GM18517 (cell line): Measurements from ENCODE around the gene KCNF1.

Experiments used
- ATAC-seq: cut with Tn5 transposase; IDR thresholded peaks from one replicate; pipeline ENCODE4 v1.9.1; 2021; ENCODE audit warnings: mild to moderate bottlenecking, moderate library complexity; ENCODE audit not compliant: unreplicated experiment

The KCNF1 gene

DNA sequence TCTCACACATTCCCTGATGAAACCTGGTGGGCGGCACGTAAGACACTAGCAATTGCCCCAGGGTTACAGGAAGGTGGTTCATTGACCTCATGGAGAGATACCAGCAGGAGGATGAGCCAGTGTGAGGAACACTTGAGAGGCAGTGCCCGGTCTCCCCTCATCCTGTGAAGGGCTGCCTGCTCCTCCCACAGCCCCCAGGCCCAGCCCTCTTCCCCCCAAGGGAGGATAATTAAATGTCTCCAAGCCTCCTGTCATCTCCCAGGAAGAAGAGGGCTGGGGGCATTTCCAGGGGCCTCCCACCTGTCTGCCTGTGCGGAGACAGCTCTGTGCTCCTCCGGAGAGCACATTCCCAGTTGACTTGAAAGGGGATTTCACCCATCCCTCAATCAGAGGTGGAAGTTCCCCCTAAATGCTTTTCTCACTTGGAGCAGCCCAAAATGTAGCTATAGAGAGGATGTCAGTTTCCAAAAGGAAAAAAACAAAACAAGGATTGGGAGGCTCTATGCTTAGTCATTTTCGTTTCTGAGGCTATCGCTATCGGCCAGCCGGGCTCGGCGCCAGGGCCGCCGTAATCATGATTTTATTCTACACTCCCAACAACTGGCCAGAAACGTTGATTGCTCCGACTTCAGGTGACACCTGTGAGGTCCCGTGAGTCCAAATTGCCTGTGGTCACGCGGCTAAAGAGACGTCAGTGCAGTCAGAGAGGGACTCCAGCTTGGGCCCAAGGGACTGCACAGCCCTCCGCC is 7.1 kb downstream of the KCNF1 start:
- ATAC-seq = no peak

DNA sequence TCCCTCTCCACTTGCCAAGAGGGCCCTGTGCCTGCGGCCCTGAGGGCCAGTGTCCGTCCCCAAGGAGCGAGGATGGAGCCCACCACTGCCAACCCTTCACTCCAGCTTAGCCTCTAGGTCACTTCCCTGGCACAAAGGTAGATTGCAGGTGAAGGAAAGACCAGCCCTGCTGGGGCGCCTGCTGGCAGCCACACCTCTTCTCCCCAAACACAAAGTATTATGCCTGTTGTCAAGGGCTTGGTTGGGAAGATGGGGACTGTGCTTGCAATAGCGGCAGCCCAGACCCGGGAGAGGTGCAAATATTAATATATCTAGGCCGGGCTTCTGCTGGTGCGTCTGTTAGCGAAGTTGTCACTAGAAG is 7.7 kb downstream of the KCNF1 start:
- ATAC-seq = no peak

DNA sequence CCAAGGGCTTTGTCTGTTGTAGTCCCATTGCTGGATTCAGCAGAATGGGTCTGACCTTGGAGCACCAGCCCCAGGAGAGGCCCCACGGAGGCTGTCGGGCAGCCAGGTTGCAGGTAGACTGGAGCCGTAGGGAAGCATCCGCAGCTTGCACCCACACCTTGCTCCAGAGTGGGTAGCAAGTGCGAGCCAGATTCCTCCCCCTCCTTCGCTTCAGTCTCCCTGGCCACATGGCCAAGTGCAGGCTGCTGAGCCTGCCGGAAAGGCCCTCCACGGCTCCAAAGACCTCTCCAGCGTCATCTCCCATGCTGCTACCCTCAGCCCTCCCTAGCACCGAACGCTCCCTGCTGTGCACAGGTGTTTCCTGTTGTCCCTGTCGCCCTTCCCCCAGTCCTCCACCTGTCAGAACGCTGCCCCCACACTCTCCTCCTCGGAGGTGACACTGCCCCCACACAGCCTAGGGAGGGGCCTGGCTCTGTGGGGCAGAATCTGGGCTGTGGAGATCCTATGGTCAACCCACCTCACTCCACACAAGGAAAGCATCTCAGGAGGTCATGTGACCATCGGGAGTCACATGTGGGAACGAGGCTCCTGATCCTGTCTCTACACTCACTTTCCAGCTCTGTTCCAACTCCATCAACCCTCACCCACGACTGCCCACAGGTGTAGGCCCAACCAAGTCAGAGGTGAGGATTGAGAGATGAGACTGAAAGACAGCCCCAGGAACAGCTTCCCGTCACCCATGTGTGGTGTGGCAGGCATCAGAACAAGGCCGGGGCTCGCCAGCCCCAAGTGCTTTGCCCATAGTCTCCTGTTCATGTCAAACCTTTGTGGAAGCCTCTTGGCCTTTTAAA is 8.3 kb downstream of the KCNF1 start:
- ATAC-seq = no peak

DNA sequence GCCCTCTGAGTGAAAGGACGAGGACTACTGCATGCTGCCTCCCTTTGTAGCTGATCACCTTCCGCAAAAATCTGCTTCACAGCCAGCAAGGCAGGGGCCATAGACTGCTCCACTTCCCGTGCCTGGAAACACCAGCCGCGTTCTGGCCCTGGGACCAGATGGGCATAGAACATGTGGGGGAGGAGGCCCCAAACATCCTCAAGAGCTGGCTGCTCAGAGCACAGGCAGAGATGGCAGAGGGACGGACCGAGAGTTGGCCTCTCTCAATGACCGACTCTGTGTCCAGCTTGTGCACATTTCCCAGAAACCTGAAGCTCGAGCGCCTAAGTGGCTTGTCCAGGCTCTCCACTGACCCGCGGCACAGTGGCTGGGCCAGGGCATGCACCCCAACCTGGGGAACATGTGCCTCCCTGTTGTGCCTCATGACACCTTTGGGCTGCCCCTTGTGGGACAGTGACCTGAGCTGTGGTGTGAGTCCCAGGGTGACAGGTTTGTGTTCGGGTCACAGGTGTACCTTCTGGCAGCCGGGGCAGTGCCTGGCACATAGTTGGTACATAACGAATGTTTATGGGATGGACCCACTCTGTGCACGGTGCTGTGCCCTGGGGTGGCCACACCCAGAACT is 9.1 kb downstream of the KCNF1 start:
- ATAC-seq = no peak

DNA sequence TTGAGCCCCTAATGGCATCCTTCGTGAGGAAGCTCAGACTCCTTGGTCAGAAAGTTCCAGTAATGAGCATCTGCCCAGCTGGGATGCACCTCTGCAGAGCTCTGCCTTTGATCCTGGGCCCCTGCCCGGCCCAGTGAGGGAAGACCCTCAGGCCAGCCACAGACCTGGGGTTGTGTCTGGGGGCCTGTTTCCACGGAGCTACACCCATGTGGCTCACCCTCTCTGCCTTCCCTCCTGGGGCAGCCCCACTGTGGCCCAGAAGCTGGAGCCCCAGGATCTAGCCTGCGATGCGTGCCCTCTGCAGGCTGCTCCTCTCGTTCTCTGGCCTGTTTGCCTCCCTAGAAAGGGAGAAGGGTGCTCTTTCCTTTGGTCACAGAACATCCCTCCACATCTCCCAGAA is 9.8 kb downstream of the KCNF1 start:
- no peak for ATAC-seq

DNA sequence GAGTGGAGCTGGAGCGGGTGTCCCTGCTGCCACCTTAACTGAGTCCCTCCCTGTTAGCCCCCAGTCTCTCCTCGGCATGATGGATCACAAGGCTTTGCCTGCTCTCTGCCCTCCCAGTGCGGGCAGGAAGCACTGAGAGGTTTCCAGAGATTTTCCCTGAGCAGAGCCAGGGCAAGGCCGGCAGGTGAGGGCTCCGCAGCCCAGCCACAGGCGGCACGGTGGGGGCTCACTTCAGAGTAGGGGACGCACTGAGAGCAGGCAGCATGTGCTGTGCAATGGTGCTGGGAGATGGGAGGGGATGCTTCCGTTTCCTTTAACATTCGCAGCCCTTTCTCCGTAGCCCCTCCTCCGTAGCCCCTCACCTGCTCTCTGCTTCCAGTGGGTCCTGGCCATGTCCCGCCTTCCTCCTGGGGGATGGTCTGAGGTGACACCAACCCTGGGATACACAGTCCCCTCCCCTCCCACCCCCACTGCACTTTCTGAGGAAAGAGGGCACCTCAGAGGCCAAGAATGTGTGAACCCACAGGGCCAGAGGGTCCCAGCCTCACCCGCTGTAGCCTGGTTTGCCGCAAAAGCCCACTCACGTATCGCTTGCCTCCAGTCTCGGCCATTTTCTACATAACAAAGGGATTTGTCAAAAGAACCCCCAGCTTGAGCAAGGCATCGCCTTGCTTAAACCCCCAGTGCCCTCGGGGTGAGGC is 10.7 kb downstream of the KCNF1 start:
- no peak for ATAC-seq

DNA sequence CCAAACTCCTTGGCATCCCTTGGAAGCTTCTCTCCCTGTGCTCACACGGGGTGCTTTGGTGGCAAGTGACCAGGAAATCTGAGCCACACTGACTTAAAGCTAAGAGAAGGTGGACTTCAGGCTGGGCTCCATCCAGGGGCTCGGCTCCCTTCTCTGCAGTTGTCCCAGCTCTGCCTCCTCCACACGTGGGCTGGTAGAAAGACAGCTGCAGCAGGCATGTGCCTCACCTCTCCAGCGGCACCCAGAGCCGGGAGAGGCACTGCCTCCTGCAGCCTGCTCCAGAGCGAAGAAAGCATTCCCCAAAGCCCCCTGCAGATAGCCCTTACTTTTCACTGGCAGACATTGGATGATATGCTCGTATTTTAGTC is 11.3 kb downstream of the KCNF1 start:
- ATAC-seq = no peak

DNA sequence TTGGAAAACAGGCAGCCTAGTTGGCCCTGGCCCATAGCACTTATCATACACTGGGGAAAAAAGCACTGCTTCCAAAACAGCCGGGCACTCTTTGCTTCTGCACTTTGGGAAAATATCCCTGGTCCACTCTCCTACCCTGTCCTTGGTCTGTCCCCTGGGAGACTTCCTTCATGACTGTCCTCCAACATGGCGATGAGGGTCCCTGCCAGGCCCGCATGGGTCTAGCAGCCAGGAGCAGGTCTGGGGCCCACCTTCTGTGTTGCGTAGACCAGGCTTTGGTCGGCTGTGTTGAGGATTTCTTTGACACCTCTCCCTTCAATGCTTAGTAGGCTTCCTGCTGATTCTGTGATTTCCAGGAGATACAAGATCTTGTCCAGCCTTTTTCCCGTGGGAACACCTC is 12.2 kb downstream of the KCNF1 start:
- no peak for ATAC-seq

DNA sequence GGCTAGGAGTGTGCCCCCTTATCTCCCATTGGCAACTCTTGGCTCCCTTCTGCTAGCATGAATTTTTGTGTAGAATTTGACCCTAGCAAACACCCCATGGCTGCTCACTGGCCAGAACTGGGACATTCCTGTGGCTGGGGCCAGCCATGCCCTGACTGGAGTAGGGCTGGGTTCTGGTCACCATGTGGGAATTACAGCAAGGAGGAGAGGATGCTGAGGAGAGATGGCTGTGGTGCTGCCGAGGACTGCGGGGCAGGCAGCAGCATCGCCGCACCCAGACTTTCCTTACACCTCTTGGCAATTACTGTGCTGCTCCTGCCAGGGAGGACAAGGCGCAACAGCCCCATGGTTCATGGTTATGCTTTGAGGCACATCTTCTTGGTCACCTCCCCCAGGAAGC is 12.7 kb downstream of the KCNF1 start:
- ATAC-seq = no peak

DNA sequence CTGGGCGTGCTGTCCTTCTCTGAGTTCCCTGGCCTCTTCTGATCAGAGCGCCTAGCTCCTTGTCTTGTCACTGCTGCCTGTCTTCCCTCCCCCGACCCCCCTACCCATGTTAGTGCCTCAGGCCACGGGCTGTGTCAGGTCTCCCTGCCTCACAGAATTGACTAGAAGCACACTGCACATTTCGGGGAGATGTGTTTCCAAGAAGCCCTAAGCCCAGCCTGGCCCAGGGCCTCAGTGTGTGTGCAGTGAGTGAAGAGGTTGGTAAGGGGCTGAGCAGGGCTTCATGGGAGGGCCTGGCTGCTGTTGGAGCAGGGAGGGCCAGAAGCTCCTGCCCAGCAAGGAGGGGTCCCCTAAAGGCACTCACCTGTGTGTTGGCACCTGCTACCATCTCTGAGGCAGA is 13.1 kb downstream of the KCNF1 start:
- no peak for ATAC-seq

DNA sequence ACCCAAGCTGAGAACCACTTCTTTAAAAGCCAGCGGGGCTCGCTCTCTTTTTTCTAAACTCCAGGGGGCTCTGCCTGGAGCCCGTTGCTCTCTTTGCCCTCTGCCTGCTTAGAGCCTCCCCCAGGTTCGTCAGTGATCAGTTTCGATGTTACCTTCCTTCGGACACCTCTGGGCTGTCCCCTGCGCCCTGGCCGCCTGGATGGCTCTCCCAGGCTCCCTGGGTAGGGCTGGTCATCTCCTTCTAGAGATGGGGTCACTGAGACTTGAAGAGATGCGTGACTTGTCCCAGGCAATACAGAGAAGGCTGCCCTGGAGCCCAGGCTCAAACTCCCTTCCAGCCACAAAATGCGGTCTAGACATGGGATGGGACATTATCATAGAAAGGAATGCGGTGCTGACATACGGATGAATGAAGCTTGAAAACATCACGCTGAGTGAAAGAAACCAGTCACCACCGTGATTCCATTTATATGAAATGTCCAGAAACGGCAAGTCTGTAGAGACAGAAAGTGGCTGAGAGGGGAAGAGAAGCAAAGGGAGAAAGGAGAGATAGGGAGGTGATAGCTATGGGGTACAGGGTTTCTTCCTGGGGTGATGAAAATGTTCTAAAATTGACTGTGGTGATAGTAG is 14.6 kb downstream of the KCNF1 start:
- no peak for ATAC-seq

DNA sequence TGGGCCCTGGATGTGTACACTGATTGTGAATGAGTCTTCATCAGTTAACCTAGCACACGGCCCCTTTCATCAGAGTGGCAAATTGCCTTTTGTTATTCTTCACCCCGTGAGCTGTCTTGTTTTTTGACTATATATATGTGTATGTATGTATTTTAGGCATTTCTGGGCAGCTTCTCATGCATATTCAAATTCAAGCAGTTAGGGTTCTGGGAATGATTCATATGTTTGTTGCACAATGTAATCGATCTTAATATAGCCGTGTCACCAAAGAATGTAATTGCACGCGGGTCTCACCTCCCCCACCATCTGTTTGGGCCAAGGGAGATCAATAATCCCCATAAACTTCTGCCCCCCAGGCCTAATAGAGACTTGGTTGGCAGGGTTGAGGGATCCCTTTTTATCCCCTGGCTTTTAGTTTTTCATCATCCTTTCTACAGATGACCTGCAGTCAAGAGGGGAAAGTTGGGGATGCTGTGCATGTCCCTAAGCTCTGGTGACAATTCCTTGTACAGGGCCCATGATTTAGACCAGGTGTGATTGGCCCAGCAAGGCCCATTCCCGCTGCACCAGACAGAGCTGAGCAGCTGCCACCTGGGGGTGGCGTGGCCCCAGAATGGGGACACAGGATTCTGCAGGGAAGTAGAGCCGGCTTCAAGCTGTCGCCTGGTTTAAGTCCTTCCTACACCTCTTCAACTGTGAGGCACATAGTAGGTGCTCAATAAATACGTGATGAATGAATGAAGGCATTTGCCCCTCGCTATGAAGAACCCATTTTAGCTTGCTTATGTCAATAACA is 19.2 kb downstream of the KCNF1 start:
- ATAC-seq = no peak

DNA sequence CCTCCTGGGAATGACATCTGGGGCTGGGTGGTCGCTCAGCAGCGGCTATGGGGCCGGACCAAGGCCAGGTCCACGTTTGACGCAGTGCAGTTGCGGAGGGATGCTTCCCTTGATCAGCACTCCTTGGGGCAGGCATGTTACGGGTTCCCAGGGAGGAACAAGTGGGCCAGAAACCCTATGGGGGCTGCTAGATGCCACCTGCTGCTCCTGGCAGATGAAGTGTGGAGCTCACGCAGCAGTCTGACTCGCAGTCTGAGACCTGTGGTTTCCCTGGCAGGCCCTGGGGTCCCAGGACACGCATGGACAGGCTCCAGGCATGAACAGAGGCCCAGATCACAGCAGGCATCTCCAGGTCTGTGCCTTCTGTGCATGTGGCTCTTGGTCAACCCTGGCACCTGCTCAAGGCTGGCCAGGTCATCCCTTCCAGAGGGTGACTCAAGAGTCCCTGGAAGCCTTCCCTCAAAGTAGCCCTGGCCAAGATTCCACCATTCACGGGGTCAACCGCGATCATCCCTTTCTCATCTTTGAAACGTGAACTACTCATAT is 20.0 kb downstream of the KCNF1 start:
- ATAC-seq = no peak

DNA sequence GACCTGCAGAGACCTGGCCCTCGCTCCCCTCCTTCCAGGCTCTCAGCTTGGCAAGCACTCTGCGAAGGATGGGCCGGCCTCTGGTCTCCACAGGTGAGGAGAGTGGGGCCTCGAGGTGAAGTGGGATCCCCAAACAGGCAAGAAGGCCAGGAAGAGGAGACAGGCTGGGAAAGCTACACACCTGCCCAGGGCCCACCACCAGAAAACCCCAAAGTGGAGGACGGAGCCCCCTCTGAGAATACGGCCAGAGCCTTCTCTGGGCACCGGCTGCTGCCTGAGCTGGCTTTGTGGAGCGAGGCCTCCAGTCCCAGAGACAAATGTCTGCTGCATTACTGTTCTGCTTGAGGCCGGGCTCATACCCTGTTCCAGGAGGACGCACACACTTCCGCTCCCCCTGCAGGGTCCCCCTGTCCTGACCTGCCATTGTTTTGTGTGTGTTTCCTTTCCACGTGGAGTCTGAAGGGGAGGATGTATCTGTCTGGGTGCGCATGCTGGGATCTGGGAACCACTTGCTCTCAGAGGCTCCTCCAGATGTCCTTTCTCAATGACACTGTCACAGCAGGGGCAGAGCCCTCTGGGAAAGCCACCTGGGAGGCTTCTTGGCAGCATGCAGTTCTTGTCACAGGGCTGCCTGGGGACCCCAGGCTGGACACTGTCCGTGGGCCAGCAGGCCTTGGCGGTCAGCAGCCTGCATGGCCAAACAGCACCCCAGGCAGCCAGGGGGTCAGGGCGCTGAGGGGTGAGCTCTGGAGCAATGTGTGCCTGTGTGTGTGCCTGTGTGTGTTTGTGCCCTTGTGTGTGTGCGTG is 20.8 kb downstream of the KCNF1 start:
- ATAC-seq = no peak

DNA sequence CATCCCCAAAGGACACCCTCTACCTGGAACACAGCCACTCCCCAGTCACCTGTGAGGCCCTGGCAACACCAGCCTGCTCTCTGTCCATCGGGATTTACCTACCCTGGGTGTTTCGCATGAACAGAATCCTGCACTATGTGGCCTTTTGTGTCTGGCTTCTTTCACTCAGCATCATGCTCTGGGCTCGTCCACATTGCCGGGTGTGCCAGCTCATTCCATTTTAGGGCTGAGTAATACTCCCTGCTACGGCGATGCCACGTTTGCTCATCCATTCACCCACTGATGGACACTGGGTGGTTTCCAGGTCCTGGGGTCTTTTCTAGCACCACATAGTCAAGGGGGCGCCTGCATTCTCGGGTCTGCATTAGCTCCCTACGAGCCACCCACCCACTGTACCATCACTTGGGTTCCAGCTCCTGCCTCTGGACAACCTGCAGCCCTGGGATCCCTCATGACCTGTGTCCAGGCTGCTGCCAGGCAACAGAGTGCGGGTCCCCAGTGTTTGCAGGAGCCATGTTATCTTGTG is 22.0 kb downstream of the KCNF1 start:
- no peak for ATAC-seq

DNA sequence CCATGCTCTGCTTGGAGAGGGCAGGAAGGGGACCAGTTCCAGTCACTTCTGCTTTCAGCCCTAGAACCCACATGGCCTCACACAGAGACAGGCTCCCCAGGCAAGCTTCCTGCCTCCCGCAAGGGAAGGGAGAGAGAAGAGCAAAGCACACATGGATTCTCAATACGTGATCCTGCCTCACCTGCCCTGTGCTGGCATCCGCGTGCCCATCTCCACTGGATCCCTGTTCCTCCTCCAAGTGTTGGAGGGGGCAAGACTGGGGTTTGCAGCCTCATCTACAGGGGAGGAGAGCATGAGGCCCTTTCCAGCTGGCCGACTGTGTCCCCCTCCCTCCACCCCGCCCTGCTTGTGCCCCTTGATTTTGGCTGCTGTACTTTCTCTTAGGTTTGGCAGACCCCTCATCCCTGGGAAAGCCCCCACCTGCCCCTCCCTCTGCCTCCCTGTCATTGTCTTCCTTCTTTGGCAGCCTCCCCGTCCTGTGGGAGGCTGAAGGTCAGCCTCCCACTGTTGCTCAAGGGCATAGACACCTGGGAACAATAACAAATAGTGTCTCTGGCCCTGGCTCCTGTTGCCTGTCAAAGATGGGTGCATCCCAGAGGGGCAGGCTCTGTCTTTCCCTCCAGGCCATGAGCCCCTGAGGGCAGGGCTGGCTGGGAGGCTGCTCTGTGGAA is 22.7 kb downstream of the KCNF1 start:
- ATAC-seq = no peak

DNA sequence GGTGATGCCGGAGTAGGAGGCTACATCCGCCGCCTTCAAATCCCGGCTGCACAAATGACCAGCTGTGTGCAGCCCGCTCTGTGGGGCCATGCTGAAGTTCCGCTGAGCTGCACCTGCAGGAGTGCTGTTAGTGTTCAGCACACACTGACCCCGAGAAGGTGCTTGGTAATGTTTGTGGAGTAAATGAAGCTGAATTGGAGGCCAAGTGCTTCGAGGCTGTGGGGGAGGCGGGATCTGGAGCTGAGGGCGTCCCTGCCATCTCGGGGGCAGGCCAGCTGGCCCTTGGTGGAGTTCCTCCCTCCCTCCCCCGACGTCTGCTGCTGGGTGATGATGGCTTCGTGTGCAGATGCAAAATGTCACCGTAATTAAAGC is 23.2 kb downstream of the KCNF1 start:
- ATAC-seq = no peak

DNA sequence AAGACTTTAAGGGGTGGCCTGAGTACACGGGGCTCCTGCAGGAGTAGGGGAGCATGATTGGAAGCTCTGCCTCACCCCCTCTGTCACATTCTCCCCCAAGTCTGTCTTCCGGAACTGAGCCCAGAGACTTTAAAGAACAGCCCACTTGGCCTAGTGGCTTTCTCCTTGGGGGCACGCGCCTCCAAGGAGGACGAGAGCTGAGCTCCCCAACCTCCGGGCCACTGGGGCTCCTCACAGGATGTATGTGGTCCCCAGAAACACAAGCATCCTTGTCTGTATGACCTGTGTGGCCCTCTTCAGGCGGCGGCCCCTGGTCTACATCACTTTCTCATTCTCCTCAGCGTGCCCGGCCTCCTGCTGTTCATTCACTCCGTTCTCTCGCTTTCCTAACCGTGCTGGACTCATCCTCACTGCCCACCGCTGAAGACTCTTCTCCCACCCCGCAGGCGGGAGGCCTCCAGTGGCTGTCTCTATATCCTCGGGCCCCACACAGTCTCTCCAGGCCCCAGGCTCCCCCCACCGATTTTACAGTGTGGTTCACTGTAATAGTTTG is 23.7 kb downstream of the KCNF1 start:
- ATAC-seq = no peak
